ENCODE data around the gene DCAF11. TPM values are rescaled to one million over a fixed set of nuclear protein-coding genes. Genes with fewer than 3 reads are reported as not detected.

The DCAF11 gene
- total RNA-seq, 2 experiments from 2014 or later: 79.4 to 84.0 TPM

DNA sequence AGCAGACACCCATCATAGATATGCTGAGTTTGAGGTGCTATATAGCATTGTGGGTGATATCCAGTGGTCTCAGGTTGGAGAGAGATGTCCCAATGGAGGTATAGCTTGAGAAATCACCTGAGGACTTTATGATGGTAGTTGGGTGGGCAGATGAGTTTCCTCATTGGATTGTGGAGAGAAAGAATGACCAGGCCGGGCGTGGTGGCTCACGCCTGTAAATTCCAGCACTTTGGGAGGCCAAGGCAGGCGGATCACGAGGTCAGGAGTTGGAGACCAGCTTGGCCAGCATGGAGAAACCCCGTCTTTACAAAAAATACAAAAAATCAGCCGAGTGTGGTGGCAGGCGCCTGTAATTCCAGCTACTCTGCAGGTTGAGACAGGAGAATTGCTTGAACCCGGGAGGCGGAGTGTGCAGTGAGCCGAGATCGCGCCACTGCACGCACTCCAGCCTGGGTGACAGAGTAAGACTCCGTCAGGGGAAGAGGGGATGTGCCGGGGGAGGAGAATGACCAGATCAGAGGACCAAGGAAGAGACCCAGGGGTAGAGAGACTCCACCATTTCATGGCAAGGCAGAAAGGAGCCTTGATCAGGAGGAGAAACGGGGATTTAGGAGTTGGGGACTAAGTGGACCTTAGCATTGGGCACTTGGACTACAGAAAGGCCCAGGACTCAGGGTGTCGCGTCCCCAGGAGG, 21.2 kb upstream of the DCAF11 start:
- H3K9me3 Mint-ChIP-seq: no peaks in the 10 kb centered on the region
- intact Hi-C loops (cut with micrococcal nuclease): loop anchor here (5.0 kb wide), 2 partner anchors 204 to 349 kb away; partner anchors contain the start of genes DHRS1, NOP9 and SDR39U1
- CTCF ChIA-PET: interaction anchor here (0.8 to 9.1 kb wide), 10 partner anchors 8 to 123 kb away, joined by 3 to 386 read pairs (median 4); partner anchors contain the start of gene CARMIL3
- DNase-seq: no peak
- peaks cover 32% of the 10 kb centered on the region for H3K4me1 Mint-ChIP-seq (ENCODE audit: low read depth)
- H3K27me3 Mint-ChIP-seq (ENCODE audit: low read depth): no peaks in the 10 kb centered on the region
- H3K27ac Mint-ChIP-seq: peak overlapping the region; percentile 98
- peak overlapping the region; percentile 99 for H3K4me3 Mint-ChIP-seq
- H3K36me3 Mint-ChIP-seq (ENCODE audit: low read depth): peaks cover 23% of the 10 kb centered on the region

- H3K36me3 Mint-ChIP-seq (ENCODE audit: low read depth): peaks cover 25% of the 10 kb centered on the region
- intact Hi-C loops (cut with micrococcal nuclease): loop anchor here (1.0 to 5.0 kb wide), 11 partner anchors 15 to 773 kb away; partner anchors contain the start of genes CHMP4A, DCAF11, DHRS1 and DHRS4L2
- H3K27ac Mint-ChIP-seq: peak within 1 kb of the TSS; percentile 98
- H3K4me3 Mint-ChIP-seq: peak within 1 kb of the TSS; percentile 99
- H3K9me3 Mint-ChIP-seq: no peaks in the 10 kb centered on the region
- H3K27me3 Mint-ChIP-seq (ENCODE audit: low read depth): no peaks in the 10 kb centered on the region
- CTCF ChIA-PET: interaction anchor here (1.2 to 9.1 kb wide), 5 partner anchors 12 to 67 kb away, joined by 3 to 386 read pairs (median 76); partner anchors contain the start of genes CARMIL3 and IRF9
- H3K4me1 Mint-ChIP-seq (ENCODE audit: low read depth): peaks cover 32% of the 10 kb centered on the region
- DNase-seq: peak; percentile 94
These were observed 20.4 kb upstream of the DCAF11 start, which contains the start of gene PCK2 for GRCh38 chr14:24093901-24094840. Gene PCK2 (plus strand): TSS chr14:24094311. CDS start chr14:24094406, 95 bp downstream.

DNA sequence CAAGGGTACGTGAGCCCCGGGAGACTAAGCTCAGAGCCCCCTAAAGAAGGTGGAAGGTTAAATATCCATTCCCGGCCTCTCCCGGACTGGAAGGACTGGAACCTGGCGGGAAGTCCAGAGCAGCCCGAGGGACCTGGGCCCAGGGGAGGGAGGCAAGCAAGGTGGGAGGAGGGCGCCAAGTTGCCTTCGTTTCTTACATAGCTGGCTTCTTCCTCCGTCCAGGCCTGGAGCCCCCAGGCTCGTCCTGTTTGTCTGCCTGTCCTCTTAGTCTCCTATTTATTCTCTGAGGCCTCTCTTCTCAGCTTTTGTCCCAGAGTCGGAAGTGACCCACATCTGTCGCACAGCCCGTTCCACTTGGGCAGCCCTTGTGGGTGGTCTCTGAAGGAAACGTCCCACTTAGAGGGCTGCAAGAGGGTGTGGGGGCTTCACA, 19.7 kb upstream of the DCAF11 start:
- no peaks in the 10 kb centered on the region for H3K27me3 Mint-ChIP-seq (ENCODE audit: low read depth)
- H3K36me3 Mint-ChIP-seq (ENCODE audit: low read depth): peaks cover 31% of the 10 kb centered on the region
- no peaks in the 10 kb centered on the region for H3K9me3 Mint-ChIP-seq
- no peak for DNase-seq
- peak overlapping the region; percentile 99 for H3K4me3 Mint-ChIP-seq
- intact Hi-C loops (cut with micrococcal nuclease): loop anchor here (1.0 to 5.0 kb wide), 11 partner anchors 14 to 774 kb away; partner anchors contain the start of genes CHMP4A, DCAF11, DHRS1 and DHRS4L2
- CTCF ChIA-PET: interaction anchor here (0.8 to 9.1 kb wide), 6 partner anchors 11 to 463 kb away, joined by 3 to 386 read pairs (median 40); partner anchors contain the start of genes CARMIL3, EMC9 and IRF9
- H3K27ac Mint-ChIP-seq: peak overlapping the region; percentile 98
- H3K4me1 Mint-ChIP-seq (ENCODE audit: low read depth): peaks cover 32% of the 10 kb centered on the region

- H3K4me1 Mint-ChIP-seq (ENCODE audit: low read depth): peaks cover 32% of the 10 kb centered on the region
These were observed 19.1 kb upstream of the DCAF11 start for GRCh38 chr14:24095271-24096068.

GRCh38 chr14:24096545-24097181, 17.9 kb upstream of the DCAF11 start:
- peak overlapping the region; percentile 50 for H3K4me3 Mint-ChIP-seq
- intact Hi-C loops (cut with micrococcal nuclease): no loop called here
- no peaks in the 10 kb centered on the region for H3K9me3 Mint-ChIP-seq
- peaks cover 47% of the 10 kb centered on the region for H3K36me3 Mint-ChIP-seq (ENCODE audit: low read depth)
- DNase-seq: no peak
- peaks cover 29% of the 10 kb centered on the region for H3K4me1 Mint-ChIP-seq (ENCODE audit: low read depth)
- H3K27ac Mint-ChIP-seq: peak overlapping the region; percentile 47
- CTCF ChIA-PET: interaction anchor here (1.8 to 9.1 kb wide), 4 partner anchors 9 to 40 kb away, joined by 9 to 386 read pairs (median 151); partner anchors contain the start of gene CARMIL3
- no peaks in the 10 kb centered on the region for H3K27me3 Mint-ChIP-seq (ENCODE audit: low read depth)

More at GRCh38 chr14:24095271-24096068, 19.1 kb upstream of the DCAF11 start:
- H3K27ac Mint-ChIP-seq: peak overlapping the region; percentile 98
- H3K4me3 Mint-ChIP-seq: peak overlapping the region; percentile 99
- DNase-seq: peak; percentile 64
- CTCF ChIA-PET: interaction anchor here (0.8 to 9.1 kb wide), 6 partner anchors 11 to 464 kb away, joined by 3 to 386 read pairs (median 40); partner anchors contain the start of genes CARMIL3, EMC9 and IRF9
- H3K9me3 Mint-ChIP-seq: no peaks in the 10 kb centered on the region
- H3K36me3 Mint-ChIP-seq (ENCODE audit: low read depth): peaks cover 37% of the 10 kb centered on the region
- no peaks in the 10 kb centered on the region for H3K27me3 Mint-ChIP-seq (ENCODE audit: low read depth)
- intact Hi-C loops (cut with micrococcal nuclease): loop anchor here (2.0 kb wide), 2 partner anchors 107 to 627 kb away; partner anchors contain the start of genes DHRS4L2 and NGDN

DNA sequence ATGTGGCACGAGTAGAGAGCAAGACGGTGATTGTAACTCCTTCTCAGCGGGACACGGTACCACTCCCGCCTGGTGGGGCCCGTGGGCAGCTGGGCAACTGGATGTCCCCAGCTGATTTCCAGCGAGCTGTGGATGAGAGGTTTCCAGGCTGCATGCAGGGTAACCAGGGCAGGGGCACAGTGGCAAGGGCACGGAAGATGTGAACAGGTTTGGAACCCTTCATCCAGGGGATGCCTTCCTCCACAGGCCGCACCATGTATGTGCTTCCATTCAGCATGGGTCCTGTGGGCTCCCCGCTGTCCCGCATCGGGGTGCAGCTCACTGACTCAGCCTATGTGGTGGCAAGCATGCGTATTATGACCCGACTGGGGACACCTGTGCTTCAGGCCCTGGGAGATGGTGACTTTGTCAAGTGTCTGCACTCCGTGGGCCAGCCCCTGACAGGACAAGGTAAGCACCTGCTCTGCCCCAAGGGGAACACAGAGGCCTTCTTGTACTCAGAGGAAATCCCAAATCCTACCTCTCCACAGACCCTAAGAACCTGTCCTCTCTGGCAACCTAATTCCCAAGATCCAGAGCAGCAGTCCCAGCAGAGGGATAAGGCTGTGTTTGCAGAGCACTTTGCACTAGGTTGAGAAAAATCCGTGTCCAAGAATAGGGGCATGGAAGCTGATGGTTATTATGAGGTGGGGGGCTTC, 16.2 kb upstream of the DCAF11 start:
- peaks cover 60% of the 10 kb centered on the region for H3K36me3 Mint-ChIP-seq (ENCODE audit: low read depth)
- CTCF ChIA-PET: interaction anchor here (0.5 to 1.8 kb wide), 4 partner anchors 10 to 63 kb away, joined by 3 to 12 read pairs (median 6); partner anchors contain the start of gene IRF9
- peaks cover 22% of the 10 kb centered on the region for H3K4me1 Mint-ChIP-seq (ENCODE audit: low read depth)
- no peak overlapping the region for H3K27ac Mint-ChIP-seq
- DNase-seq: no peak
- intact Hi-C loops (cut with micrococcal nuclease): no loop called here
- H3K27me3 Mint-ChIP-seq (ENCODE audit: low read depth): no peaks in the 10 kb centered on the region
- no peak overlapping the region for H3K4me3 Mint-ChIP-seq
- H3K9me3 Mint-ChIP-seq: no peaks in the 10 kb centered on the region

GRCh38 chr14:24098927-24099813, 15.4 kb upstream of the DCAF11 start:
- no peak overlapping the region for H3K4me3 Mint-ChIP-seq
- no peaks in the 10 kb centered on the region for H3K9me3 Mint-ChIP-seq
- peaks cover 17% of the 10 kb centered on the region for H3K4me1 Mint-ChIP-seq (ENCODE audit: low read depth)
- peaks cover 68% of the 10 kb centered on the region for H3K36me3 Mint-ChIP-seq (ENCODE audit: low read depth)
- intact Hi-C loops (cut with micrococcal nuclease): no loop called here
- no peak for DNase-seq
- CTCF ChIA-PET: interaction anchor here (1.1 to 1.7 kb wide), 2 partner anchors 9 to 62 kb away, joined by 3 to 12 read pairs; partner anchors contain the start of gene IRF9
- H3K27me3 Mint-ChIP-seq (ENCODE audit: low read depth): no peaks in the 10 kb centered on the region
- no peak overlapping the region for H3K27ac Mint-ChIP-seq

DNA sequence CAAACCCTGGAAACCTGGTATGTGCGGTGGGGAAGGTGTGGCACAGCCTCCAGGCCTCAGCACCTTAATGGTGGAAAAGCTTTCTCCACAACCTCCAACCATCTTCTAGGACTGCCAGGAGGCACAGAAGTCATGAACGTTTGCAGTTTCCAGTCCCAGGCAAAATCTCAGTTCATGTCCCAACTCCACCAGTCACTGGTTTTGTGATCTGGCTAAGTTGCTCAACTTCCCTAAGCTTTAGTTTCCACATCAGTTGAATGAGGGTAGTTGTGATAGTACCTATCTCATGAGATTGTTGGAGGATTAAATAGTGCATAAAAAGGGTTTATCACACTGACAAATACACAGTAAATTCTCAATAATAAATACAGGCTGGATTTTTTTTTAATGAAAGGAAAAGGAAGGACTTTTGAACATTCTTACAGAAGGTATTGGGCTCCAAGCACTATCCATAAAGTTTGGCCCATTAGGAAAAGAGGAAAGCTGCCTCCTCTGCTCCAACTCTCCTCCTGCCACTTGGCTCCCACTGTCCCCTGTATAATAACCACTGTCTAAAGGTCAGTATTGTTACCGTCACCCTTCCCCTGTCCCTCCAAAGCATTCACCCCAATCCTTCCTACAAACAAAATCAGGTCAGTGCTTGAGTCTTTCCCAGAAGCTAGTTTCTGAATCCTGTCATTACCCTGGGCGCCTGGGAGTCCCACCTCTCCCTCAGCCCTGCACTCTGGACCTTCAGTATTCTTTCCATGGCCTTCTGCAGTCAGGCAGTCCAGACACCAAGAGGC, 14.2 kb upstream of the DCAF11 start:
- Mint-ChIP-seq H3K27me3 (ENCODE audit: low read depth) (no peaks in the 10 kb centered on the region), H3K4me1 (ENCODE audit: low read depth) (peaks cover 13% of the 10 kb centered on the region), H3K27ac (no peak overlapping the region), H3K9me3 (no peaks in the 10 kb centered on the region), H3K36me3 (ENCODE audit: low read depth) (peaks cover 67% of the 10 kb centered on the region), H3K4me3 (no peak overlapping the region)
- DNase-seq: no peak
- intact Hi-C loops (cut with micrococcal nuclease): no loop called here
- CTCF ChIA-PET: interaction anchor here (0.6 to 11.7 kb wide), 3 partner anchors 7 to 112 kb away, joined by 3 to 226 read pairs (median 4); partner anchors contain the start of gene PCK2

- H3K9me3 Mint-ChIP-seq: no peaks in the 10 kb centered on the region
- no peak overlapping the region for H3K4me3 Mint-ChIP-seq
- DNase-seq: no peak
- no peaks in the 10 kb centered on the region for H3K27me3 Mint-ChIP-seq (ENCODE audit: low read depth)
- H3K36me3 Mint-ChIP-seq (ENCODE audit: low read depth): peaks cover 62% of the 10 kb centered on the region
- intact Hi-C loops (cut with micrococcal nuclease): no loop called here
- H3K27ac Mint-ChIP-seq: no peak overlapping the region
- CTCF ChIA-PET: interaction anchor here (0.6 to 11.7 kb wide), 3 partner anchors 8 to 113 kb away, joined by 3 to 226 read pairs (median 4); partner anchors contain the start of gene PCK2
- peaks cover 8% of the 10 kb centered on the region for H3K4me1 Mint-ChIP-seq (ENCODE audit: low read depth)
These were observed 13.5 kb upstream of the DCAF11 start for GRCh38 chr14:24100982-24101494.
